SK-N-SH (cell line): ENCODE measurements around the gene CNOT11. TPM values are rescaled to one million over a fixed set of nuclear protein-coding genes. Genes with fewer than 3 reads are reported as not detected.
A peak's percentile ranks its signal among the peaks of the same experiment; 100 is the strongest.

Experiments
- CTCF ChIA-PET: fragments of 300-600, 350-600 bp; formaldehyde crosslinking; extraction: SDS; loops from one replicate; lab custom pipeline; 2021; lab: Yijun Ruan, JAX
- POLR2A ChIA-PET: fragments of 350-600 bp; sonication (Branson Sonifier 250); formaldehyde crosslinking; extraction: SDS; loops from one replicate; lab custom pipeline; 2020; ENCODE audit warnings: antibody characterized with exemption, inconsistent platforms; lab: Yijun Ruan, JAX
- DNase-seq: peaks from one replicate; pipeline ENCODE4 v3.0.0; 2012
- H2AFZ ChIP-seq: fragments of 200-600 bp; sonication (generic); 2 replicates; pipeline ENCODE4 v1.8.1; 2016; ENCODE audit warnings: antibody characterized with exemption, mild to moderate bottlenecking, low read depth
- H3F3A ChIP-seq: fragments of 200-600 bp; sonication (generic); replicated peaks from 2 replicates; pipeline ENCODE3; 2016; ENCODE audit warnings: antibody characterized with exemption, mild to moderate bottlenecking; ENCODE audit not compliant: insufficient read depth
- H3K27ac ChIP-seq, 2 experiments: fragments of 200-500 bp in 1 of 2; fragments of 200-600 bp in 1 of 2; sonication (Bioruptor generic) in 1 of 2; sonication (generic), shearing (Covaris generic) in 1 of 2; 2 replicates each; pipeline versions ENCODE4 v1.5.1 to v1.6.1; 2014 to 2016; ENCODE audit warnings: low read depth in 2 of 2, inconsistent platforms in 1 of 2, low read length in 1 of 2, mild to moderate bottlenecking in 1 of 2, mixed read lengths in 1 of 2
- H3K27me3 ChIP-seq: fragments of 200-600 bp; sonication (generic), shearing (Covaris generic); 2 replicates; pipeline ENCODE4 v1.6.1; 2016; ENCODE audit warnings: mixed run types; ENCODE audit not compliant: insufficient read depth
- H3K36me3 ChIP-seq, 2 experiments: fragments of 200-500 bp in 1 of 2; fragments of 200-600 bp in 1 of 2; sonication (Bioruptor generic) in 1 of 2; sonication (generic) in 1 of 2; replicated peaks in 1 of 2; 2 replicates each; pipeline versions ENCODE3 to v1.5.1; 2014 to 2016; ENCODE audit warnings: low read length in 1 of 2, mild to moderate bottlenecking in 1 of 2; ENCODE audit not compliant: insufficient read depth in 2 of 2, control insufficient read depth in 1 of 2
- H3K4me1 ChIP-seq, 2 experiments: fragments of 200-500 bp in 1 of 2; fragments of 200-600 bp in 1 of 2; sonication (Bioruptor generic) in 1 of 2; sonication (generic), shearing (Covaris generic) in 1 of 2; 2 replicates each; pipeline versions ENCODE4 v1.5.1 to v1.6.1; 2014 to 2016; ENCODE audit warnings: low read depth in 1 of 2, low read length in 1 of 2, mixed run types in 1 of 2; ENCODE audit not compliant: insufficient read depth in 2 of 2, control insufficient read depth in 1 of 2
- H3K4me2 ChIP-seq: fragments of 200-600 bp; sonication (generic), shearing (Covaris generic); 2 replicates; pipeline ENCODE4 v1.6.1; 2017; ENCODE audit warnings: mixed run types
- H3K4me3 ChIP-seq, 2 experiments: fragments of 200-500 bp in 1 of 2; fragments of 200-600 bp in 1 of 2; sonication (Bioruptor generic) in 1 of 2; sonication (generic), shearing (Covaris generic) in 1 of 2; 2 replicates each; pipeline versions ENCODE4 v1.5.1 to v1.8.1; 2014 to 2016; ENCODE audit warnings: low read depth in 2 of 2, inconsistent platforms in 1 of 2, low read length in 1 of 2, mild to moderate bottlenecking in 1 of 2, mixed read lengths in 1 of 2, moderate library complexity in 1 of 2
- H3K79me2 ChIP-seq: fragments of 200-600 bp; sonication (generic); 2 replicates; pipeline ENCODE4 v1.8.1; 2017; ENCODE audit warnings: mild to moderate bottlenecking; ENCODE audit not compliant: insufficient read depth
- H3K9ac ChIP-seq: fragments of 200-600 bp; sonication (generic); 2 replicates; pipeline ENCODE4 v1.6.1; 2017; ENCODE audit warnings: mixed run types
- H3K9me2 ChIP-seq: fragments of 200-600 bp; sonication (generic); 2 replicates; pipeline ENCODE4 v1.6.1; 2017; ENCODE audit warnings: mixed run types
- H3K9me3 ChIP-seq: fragments of 200-600 bp; sonication (generic); 2 replicates; pipeline ENCODE4 v1.6.1; 2017; ENCODE audit warnings: mixed run types, mild to moderate bottlenecking, moderate library complexity
- H4K20me1 ChIP-seq: fragments of 200-600 bp; sonication (generic); 2 replicates; pipeline ENCODE4 v1.6.1; 2017; ENCODE audit warnings: mild to moderate bottlenecking, mixed run types; ENCODE audit not compliant: insufficient read depth
- EP300 ChIP-seq, 2 experiments: IDR thresholded peaks; 2 replicates each; pipeline versions ENCODE4 v1.4.0 to v1.6.1; 2012; ENCODE audit warnings: borderline replicate concordance in 1 of 2, low read depth in 1 of 2, low read length in 1 of 2
- EZH2phosphoT487 ChIP-seq: fragments of 200-600 bp; sonication (generic); IDR thresholded peaks from 2 replicates; pipeline ENCODE4 v1.6.1; 2017; ENCODE audit warnings: low read depth, mixed run types, mild to moderate bottlenecking, antibody characterized with exemption, moderate library complexity, borderline replicate concordance
- FOXM1 ChIP-seq: IDR thresholded peaks from 2 replicates; pipeline ENCODE4 v1.4.0; 2012; ENCODE audit warnings: low read depth, mild to moderate bottlenecking
- IRF3 ChIP-seq: fragments of 150-350 bp; IDR thresholded peaks from 2 replicates; pipeline ENCODE4 v1.6.1; 2016; ENCODE audit warnings: mild to moderate bottlenecking, low read depth, low read length
- JUND ChIP-seq: IDR thresholded peaks from 2 replicates; pipeline ENCODE4 v1.4.0; 2012
- MAX ChIP-seq: IDR thresholded peaks from 2 replicates; pipeline ENCODE4 v1.4.0; 2012; ENCODE audit warnings: low read depth
- MEF2A ChIP-seq: IDR thresholded peaks from 2 replicates; pipeline ENCODE4 v1.4.0; 2012; ENCODE audit warnings: low read depth, borderline replicate concordance
- NRF1 ChIP-seq: IDR thresholded peaks from 2 replicates; pipeline ENCODE4 v1.6.1; 2012; ENCODE audit warnings: low read depth, mild to moderate bottlenecking, low read length
- PBX3 ChIP-seq: IDR thresholded peaks from 2 replicates; pipeline ENCODE4; 2012
- POLR2AphosphoS5 ChIP-seq: IDR thresholded peaks from 2 replicates; pipeline ENCODE4 v1.6.1; 2012; ENCODE audit warnings: low read depth, low read length
- RAD21 ChIP-seq: IDR thresholded peaks from 2 replicates; pipeline ENCODE4 v1.6.1; 2012; ENCODE audit warnings: mild to moderate bottlenecking, low read length
- RFX5 ChIP-seq: IDR thresholded peaks from 2 replicates; pipeline ENCODE4 v1.6.1; 2012; ENCODE audit warnings: mild to moderate bottlenecking, improper control_type of control experiment, low read length
- SIN3A ChIP-seq: IDR thresholded peaks from 2 replicates; pipeline ENCODE4 v1.6.1; 2012; ENCODE audit warnings: low read depth, mild to moderate bottlenecking, low read length, moderate library complexity, borderline replicate concordance
- SMC3 ChIP-seq: IDR thresholded peaks from 2 replicates; pipeline ENCODE4 v1.6.1; 2012; ENCODE audit warnings: low read depth, low read length, improper control_type of control experiment
- TAF1 ChIP-seq: IDR thresholded peaks from 2 replicates; pipeline ENCODE4 v1.6.1; 2012; ENCODE audit warnings: low read depth, mild to moderate bottlenecking, low read length, moderate library complexity, borderline replicate concordance
- TCF12 ChIP-seq: IDR thresholded peaks from 2 replicates; pipeline ENCODE4 v1.4.0; 2012
- USF1 ChIP-seq: IDR thresholded peaks from 2 replicates; pipeline ENCODE4 v1.4.0; 2012; ENCODE audit warnings: low read depth, borderline replicate concordance
- WGBS: methylation state at CpG from one replicate; pipeline ENCODE4 v1.1.6; 2017; ENCODE audit warnings: low lambda C conversion rate; 5-methylcytosine and 5-hydroxymethylcytosine counted together
- polyA plus RNA-seq, 3 experiments: library from polyadenylated mRNA; depleted of rRNA; stranded (reverse); fragments of >200 nt; gene quantifications; 2 replicates each; pipeline ENCODE4 v1.2.3, GENCODE V29; 2012

CNOT11 gene
- polyA plus RNA-seq, 1 of the 3 experiments (the other 2 are of a cell fraction) = 38.4 TPM

GRCh38 chr2:101295895-101296294 is 43.2 kb downstream of the CNOT11 start:
- TF ChIP-seq JUND = no peak
- TF ChIP-seq EP300 (IDR thresholded peaks at IDR 0.05; ENCODE audit: borderline replicate concordance in 1 of 2, low read depth in 1 of 2, low read length in 1 of 2) = no peak
- TF ChIP-seq SMC3 = no peak
- TF ChIP-seq RAD21 = no peak
- no peak for TF ChIP-seq IRF3
- TF ChIP-seq MEF2A = no peak
- TF ChIP-seq RFX5 = no peak
- TF ChIP-seq PBX3 = no peak
- no peak for TF ChIP-seq TAF1
- TF ChIP-seq NRF1 = no peak
- TF ChIP-seq EZH2phosphoT487 = no peak
- TF ChIP-seq MAX = no peak
- TF ChIP-seq USF1 = no peak
- H4K20me1 ChIP-seq = peaks cover 66% of the 10 kb centered on the region
- peaks cover 26 to 34% of the 10 kb centered on the region in 2 experiments for H3K36me3 ChIP-seq
- POLR2A ChIA-PET = no interaction called here
- H3K9ac ChIP-seq = no peak overlapping the region
- H2AFZ ChIP-seq = no peak overlapping the region
- H3K4me3 ChIP-seq = no peak overlapping the region
- CTCF ChIA-PET = interaction anchor here (1.2 to 1.4 kb wide), 2 partner anchors 13 to 44 kb away, joined by 3 to 4 read pairs; partner anchors contain the start of gene RNF149
- H3K4me2 ChIP-seq = no peak overlapping the region
- peaks cover 87% of the 10 kb centered on the region for H3K79me2 ChIP-seq
- no peaks in the 10 kb centered on the region for H3K9me2 ChIP-seq
- H3K4me1 ChIP-seq = peaks cover 2 to 6% of the 10 kb centered on the region in 2 experiments; a peak in 2 of 4 replicates
- no peak for DNase-seq
- peak overlapping the region; percentile 8 to 31; a peak in 2 of 4 replicates for H3K27ac ChIP-seq
- no peaks in the 10 kb centered on the region for H3F3A ChIP-seq
- no peaks in the 10 kb centered on the region for H3K27me3 ChIP-seq
- H3K9me3 ChIP-seq = no peaks in the 10 kb centered on the region
- 91% methylated on average over 2 of the region's 2 CpGs for WGBS

- peaks cover 26 to 35% of the 10 kb centered on the region in 2 experiments for H3K36me3 ChIP-seq
Measured at GRCh38 chr2:101296371-101296770, 43.7 kb downstream of the CNOT11 start.

More at GRCh38 chr2:101296371-101296770, 43.7 kb downstream of the CNOT11 start:
- no peaks in the 10 kb centered on the region for H3K27me3 ChIP-seq
- no peak overlapping the region for H2AFZ ChIP-seq
- no peak for TF ChIP-seq SIN3A
- TF ChIP-seq TAF1 = no peak
- TF ChIP-seq FOXM1 = no peak
- TF ChIP-seq USF1 = no peak
- TF ChIP-seq TCF12 = 0 out of 2 replicates have a peak, but pooled peaks have one; percentile 15
- no peak for TF ChIP-seq POLR2AphosphoS5
- TF ChIP-seq, all 33 proteins: peak for 1
- CTCF ChIA-PET = interaction anchor here (1.2 to 1.4 kb wide), 2 partner anchors 12 to 44 kb away, joined by 3 to 4 read pairs; partner anchors contain the start of gene RNF149
- no peaks in the 10 kb centered on the region for H3F3A ChIP-seq
- H3K9me3 ChIP-seq = no peaks in the 10 kb centered on the region
- WGBS = 88% methylated on average over 5 of the region's 5 CpGs
- no peak overlapping the region for H3K4me2 ChIP-seq
- no peak overlapping the region for H3K4me3 ChIP-seq
- peaks cover 70% of the 10 kb centered on the region for H4K20me1 ChIP-seq
- DNase-seq = no peak
- POLR2A ChIA-PET = no interaction called here
- H3K4me1 ChIP-seq = peaks cover 2 to 6% of the 10 kb centered on the region in 2 experiments; a peak in 2 of 4 replicates
- no peak overlapping the region for H3K9ac ChIP-seq
- no peaks in the 10 kb centered on the region for H3K9me2 ChIP-seq
- H3K27ac ChIP-seq = peak overlapping the region; percentile 8 to 31; a peak in 2 of 4 replicates
- H3K79me2 ChIP-seq = peaks cover 89% of the 10 kb centered on the region
